ENCODE measurements around the gene RNASEH1. TPM values are rescaled to one million over a fixed set of nuclear protein-coding genes. Genes with fewer than 3 reads are reported as not detected.

RNASEH1 gene
- total and polyA plus RNA-seq, 2 experiments from 2014 or later = 33.2 to 40.7 TPM

DNA sequence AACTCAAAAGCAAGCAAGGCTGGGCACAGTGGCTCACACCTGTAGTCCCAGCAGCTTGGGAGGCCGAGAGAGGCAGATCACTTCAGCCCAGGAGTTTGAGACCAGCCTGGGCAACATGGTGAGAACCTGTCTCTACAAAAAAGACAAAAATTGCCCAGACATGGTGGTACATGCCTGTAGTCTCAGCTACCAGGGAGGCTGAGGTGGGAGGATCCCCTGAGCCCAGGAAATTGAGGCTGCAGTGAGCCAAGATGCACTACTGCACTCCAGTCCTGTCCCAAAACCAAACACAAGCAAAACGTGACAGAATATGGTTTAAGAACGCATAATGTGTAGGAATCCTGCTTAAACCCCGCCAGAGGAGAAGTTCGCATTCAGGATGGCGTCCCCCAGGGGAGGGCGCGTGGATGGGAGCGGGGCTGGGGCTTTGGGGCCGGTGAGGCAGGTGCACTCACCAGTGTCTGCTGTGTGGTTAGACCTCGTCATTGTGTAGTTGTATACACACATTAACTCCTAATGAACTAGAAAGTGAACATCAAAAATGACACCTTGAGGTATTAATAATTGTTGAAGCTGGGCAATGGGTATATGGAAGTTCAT lies 42.2 kb upstream of the RNASEH1 start (continued):
- no peak for TF ChIP-seq ZNF462 (CRISPR knock-in tag; IDR thresholded peaks at IDR 0.05)
- TF ChIP-seq STAT1 (IDR thresholded peaks at IDR 0.05; ENCODE audit: unreplicated experiment) = no peak
- TF ChIP-seq ZNF331 (CRISPR knock-in tag; IDR thresholded peaks at IDR 0.05; ENCODE audit: low read depth) = no peak
- TF ChIP-seq ZNF114 (CRISPR knock-in tag; IDR thresholded peaks at IDR 0.05) = no peak
- TF ChIP-seq, protein P1, sequence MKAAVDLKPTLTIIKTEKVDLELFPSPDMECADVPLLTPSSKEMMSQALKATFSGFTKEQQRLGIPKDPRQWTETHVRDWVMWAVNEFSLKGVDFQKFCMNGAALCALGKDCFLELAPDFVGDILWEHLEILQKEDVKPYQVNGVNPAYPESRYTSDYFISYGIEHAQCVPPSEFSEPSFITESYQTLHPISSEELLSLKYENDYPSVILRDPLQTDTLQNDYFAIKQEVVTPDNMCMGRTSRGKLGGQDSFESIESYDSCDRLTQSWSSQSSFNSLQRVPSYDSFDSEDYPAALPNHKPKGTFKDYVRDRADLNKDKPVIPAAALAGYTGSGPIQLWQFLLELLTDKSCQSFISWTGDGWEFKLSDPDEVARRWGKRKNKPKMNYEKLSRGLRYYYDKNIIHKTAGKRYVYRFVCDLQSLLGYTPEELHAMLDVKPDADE (IDR thresholded peaks at IDR 0.05) = no peak
- TF ChIP-seq CTCF (conservative IDR thresholded peaks at IDR 0.05; ENCODE audit: low read depth in 2 of 2) = no peak
- no peak for TF ChIP-seq EZH2 (IDR thresholded peaks at IDR 0.05; ENCODE audit: low read depth, unreplicated experiment)
- no peak for TF ChIP-seq JUNB (IDR thresholded peaks at IDR 0.05; ENCODE audit: unreplicated experiment)
- no peak for TF ChIP-seq EZH2phosphoT487 (IDR thresholded peaks at IDR 0.05; ENCODE audit: unreplicated experiment)
- no peak for TF ChIP-seq CREB1 (CRISPR knock-in tag; IDR thresholded peaks at IDR 0.05; ENCODE audit: low read depth)

All from GM23338 (cell line).